ENCODE measurements around the gene MIOS. TPM values are rescaled to one million over a fixed set of nuclear protein-coding genes. Genes with fewer than 3 reads are reported as not detected.

MIOS gene
- total RNA-seq, 1 donor from 2014 or later = 33.7 TPM

GRCh38 chr7:7535691-7536090 lies 31.0 kb upstream of the MIOS start, which contains the start of gene COL28A1:
Gene COL28A1, minus strand, starts transcription at chr7:7535873. Its CDS starts 2,998 bp downstream, at chr7:7532875.
- no peaks in the 10 kb centered on the region for H3K27me3 Mint-ChIP-seq (ENCODE audit: low read depth)
- TF ChIP-seq CTCF (IDR thresholded peaks at IDR 0.05; ENCODE audit: unreplicated experiment) = no peak
- H3K4me1 Mint-ChIP-seq = peaks cover 3% of the 10 kb centered on the region
- H3K27ac Mint-ChIP-seq = no peak within 1 kb of the TSS
- H3K9me3 Mint-ChIP-seq = peaks cover 7% of the 10 kb centered on the region
- DNase-seq (ENCODE audit: low spot score in 2 of 2, unreplicated experiment in 2 of 2) = no peak
- H3K36me3 Mint-ChIP-seq = no peaks in the 10 kb centered on the region
- no peak within 1 kb of the TSS for H3K4me3 Mint-ChIP-seq

- no peaks in the 10 kb centered on the region for H3K36me3 Mint-ChIP-seq
- DNase-seq (ENCODE audit: low spot score in 2 of 2, unreplicated experiment in 2 of 2) = no peak
- TF ChIP-seq CTCF (IDR thresholded peaks at IDR 0.05; ENCODE audit: unreplicated experiment) = no peak
- H3K9me3 Mint-ChIP-seq = peaks cover 7% of the 10 kb centered on the region
- H3K4me3 Mint-ChIP-seq = no peak overlapping the region
- peaks cover 3% of the 10 kb centered on the region for H3K4me1 Mint-ChIP-seq
- no peak overlapping the region for H3K27ac Mint-ChIP-seq
- no peaks in the 10 kb centered on the region for H3K27me3 Mint-ChIP-seq (ENCODE audit: low read depth)
These were observed 30.2 kb upstream of the MIOS start for GRCh38 chr7:7536396-7537019.

GRCh38 chr7:7537711-7538110 lies 29.0 kb upstream of the MIOS start:
- no peak for TF ChIP-seq CTCF (IDR thresholded peaks at IDR 0.05; ENCODE audit: unreplicated experiment)
- no peak for DNase-seq (ENCODE audit: low spot score in 2 of 2, unreplicated experiment in 2 of 2)
- Mint-ChIP-seq H3K4me1 (peaks cover 3% of the 10 kb centered on the region), H3K27ac (no peak overlapping the region), H3K9me3 (peaks cover 7% of the 10 kb centered on the region), H3K27me3 (ENCODE audit: low read depth) (no peaks in the 10 kb centered on the region), H3K36me3 (no peaks in the 10 kb centered on the region), H3K4me3 (no peak overlapping the region)

GRCh38 chr7:7539152-7539551 lies 27.5 kb upstream of the MIOS start:
- Mint-ChIP-seq H3K27me3 (ENCODE audit: low read depth) (no peaks in the 10 kb centered on the region), H3K36me3 (no peaks in the 10 kb centered on the region), H3K4me3 (no peak overlapping the region), H3K4me1 (peaks cover 3% of the 10 kb centered on the region), H3K27ac (no peak overlapping the region), H3K9me3 (peaks cover under 1% of the 10 kb centered on the region)
- no peak for TF ChIP-seq CTCF (IDR thresholded peaks at IDR 0.05; ENCODE audit: unreplicated experiment)
- no peak for DNase-seq (ENCODE audit: low spot score in 2 of 2, unreplicated experiment in 2 of 2)

- H3K4me1 Mint-ChIP-seq = peaks cover 3% of the 10 kb centered on the region
- H3K4me3 Mint-ChIP-seq = no peak overlapping the region
- no peaks in the 10 kb centered on the region for H3K36me3 Mint-ChIP-seq
- no peak for DNase-seq (ENCODE audit: low spot score in 2 of 2, unreplicated experiment in 2 of 2)
- TF ChIP-seq CTCF (IDR thresholded peaks at IDR 0.05; ENCODE audit: unreplicated experiment) = no peak
- H3K9me3 Mint-ChIP-seq = no peaks in the 10 kb centered on the region
- H3K27ac Mint-ChIP-seq = no peak overlapping the region
- H3K27me3 Mint-ChIP-seq (ENCODE audit: low read depth) = no peaks in the 10 kb centered on the region
These were observed 27.0 kb upstream of the MIOS start for GRCh38 chr7:7539711-7540110.

Data from mesothelial cell of epicardium (in vitro differentiated cells).